Globus pallidus (tissue), 1 donor: ENCODE results near the gene C8A.

Source experiments
- DNase-seq: peaks from one replicate; pipeline ENCODE4 v3.0.0-alpha.2; 2015; ENCODE audit warnings: low spot score

C8A gene

DNA sequence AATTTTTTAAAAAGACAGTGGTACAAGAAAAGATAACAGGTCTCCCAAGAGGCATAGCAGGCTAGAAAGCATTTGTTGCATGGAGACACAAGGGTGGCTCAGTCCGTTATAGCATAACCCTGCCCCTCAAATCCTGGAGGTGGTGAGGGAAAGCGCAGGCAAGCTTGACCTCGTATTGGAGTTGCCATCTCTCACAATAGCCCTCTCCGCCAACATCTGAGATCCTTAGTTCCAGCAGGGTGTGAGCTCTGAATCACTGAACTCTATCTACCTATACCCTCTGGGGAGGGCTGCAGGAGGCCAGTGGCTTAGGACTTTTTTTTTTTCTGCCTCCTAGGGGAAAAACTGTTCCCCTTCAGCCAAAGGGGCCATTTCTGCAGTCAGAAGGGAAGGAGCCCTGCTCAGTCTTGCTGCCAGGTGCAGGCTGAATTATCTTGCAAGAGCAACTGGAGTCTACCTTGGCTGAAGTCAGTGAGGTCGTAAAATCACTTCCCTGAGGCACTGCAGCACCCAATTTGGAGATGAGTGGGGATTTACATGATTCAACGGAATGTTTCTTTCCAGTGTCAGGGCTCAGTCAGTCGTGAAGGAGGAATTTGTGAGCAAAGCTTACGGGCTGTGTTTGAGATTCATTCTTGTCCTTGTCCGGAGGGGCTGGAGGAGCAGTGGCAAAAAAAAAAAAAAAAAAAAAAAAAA is 17.2 kb upstream of the C8A start:
- no peak for DNase-seq

GRCh38 chr1:56838759-56839158 is 15.8 kb upstream of the C8A start:
- DNase-seq: no peak

DNA sequence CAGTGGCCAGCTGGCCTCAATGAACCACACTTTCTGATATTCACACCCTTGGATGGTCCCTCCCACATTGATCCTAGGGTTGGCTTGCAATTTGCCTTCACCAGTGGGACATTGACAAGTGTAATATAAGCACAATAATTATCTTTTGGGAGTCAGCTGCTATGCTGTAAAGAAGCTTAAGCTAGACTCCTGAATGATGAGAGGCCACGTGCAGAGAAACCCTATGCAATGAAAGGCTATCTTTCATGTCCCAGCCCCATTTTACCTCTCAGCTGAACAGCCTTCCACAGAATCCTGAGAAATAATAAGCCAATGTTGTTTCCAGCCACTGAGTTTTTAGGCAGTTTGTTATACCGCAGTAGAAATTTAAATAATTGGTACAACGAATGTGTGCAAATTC is 11.1 kb upstream of the C8A start:
- DNase-seq: no peak

DNA sequence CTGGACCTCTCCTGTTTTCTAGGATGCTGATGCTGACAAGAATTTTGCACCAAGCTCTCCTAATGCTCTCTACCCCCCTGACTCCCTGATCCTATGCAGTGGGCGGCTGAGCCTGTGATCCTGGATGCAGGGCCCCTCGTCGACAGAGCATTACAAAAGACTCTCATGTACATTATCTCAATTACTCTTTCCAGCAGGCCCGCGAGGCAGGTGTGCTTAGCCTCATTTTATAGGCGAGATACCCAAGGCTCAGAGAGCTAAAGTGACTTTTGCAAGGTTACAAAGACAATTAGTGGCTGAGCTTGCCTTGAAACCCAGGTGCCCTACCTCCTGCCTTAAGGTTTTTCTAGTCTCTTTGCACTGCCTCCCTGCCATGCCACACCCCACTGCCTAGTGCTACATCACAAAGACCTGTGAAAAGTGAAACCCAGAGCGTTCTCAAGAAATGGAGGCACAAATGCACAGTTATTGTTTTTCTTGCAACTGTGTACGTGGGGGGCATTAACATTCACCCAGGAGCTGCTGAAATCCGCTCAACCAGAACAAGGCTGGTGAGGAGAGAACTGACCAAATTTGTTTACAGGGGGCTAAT is 10.0 kb upstream of the C8A start:
- DNase-seq: no peak

- no peak for DNase-seq
These were observed 9.3 kb upstream of the C8A start for GRCh38 chr1:56845343-56845742.

DNA sequence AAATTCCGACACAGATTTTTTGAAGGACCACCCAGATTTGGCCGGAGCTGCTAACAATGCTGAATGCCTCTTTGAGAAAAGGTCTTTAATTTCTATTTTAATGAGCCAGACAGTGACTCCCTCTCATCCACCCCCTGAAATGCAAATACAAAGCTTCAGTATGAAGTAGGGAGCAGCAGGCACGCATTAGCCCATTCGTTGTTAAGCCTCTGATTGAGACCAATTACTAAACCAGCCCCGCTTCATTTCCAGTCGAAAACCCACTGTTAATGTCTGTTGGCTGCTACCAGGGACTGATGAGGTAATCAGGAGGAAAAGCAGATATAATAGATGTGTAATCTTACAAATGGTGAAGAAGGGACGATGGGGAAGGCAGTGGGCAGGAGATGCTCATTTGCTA is 4.8 kb upstream of the C8A start:
- DNase-seq: no peak

DNA sequence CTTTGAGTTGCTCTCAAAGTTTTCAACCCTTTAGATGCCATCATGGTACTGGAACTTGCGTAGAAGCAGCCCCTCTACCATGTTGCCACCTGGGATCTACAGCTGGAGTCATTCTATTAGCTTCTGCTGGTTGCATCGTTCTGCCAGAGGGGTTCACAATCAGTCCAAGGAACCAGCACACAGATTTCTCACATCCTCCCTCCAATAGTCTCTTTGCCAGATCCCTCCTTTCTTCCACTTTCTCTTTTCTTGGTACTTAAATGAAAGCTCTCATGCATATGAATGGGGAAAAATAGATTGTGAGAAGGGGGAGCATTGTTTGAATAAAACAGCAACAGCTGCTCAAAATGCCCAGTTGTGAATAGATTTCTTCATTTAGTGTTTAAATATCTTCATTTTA is 4.2 kb upstream of the C8A start:
- DNase-seq: no peak

GRCh38 chr1:56850922-56851321 is 3.7 kb upstream of the C8A start:
- no peak for DNase-seq

DNA sequence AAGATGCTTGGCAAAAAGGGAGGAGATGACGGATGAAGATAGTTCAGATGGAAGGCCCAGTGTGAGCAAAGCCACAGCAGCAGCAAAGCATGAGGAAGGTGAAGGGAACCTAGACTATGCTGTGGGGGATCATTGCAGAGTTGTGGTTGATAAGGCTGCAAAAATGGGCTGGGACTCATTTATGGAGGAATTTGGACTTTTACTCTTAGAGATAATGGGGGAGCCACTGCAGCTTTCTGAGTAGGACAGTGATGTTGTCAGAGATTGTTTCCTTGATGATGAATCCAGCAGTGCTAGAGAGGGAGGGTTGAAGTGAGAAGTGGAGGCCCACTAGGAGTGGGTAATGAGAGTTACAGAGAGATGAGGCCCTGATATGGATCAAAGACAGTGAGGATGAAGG is 2.1 kb upstream of the C8A start:
- no peak for DNase-seq

- no peak for DNase-seq
These were observed 593 bp downstream of the C8A start for GRCh38 chr1:56855190-56855589.

- DNase-seq: no peak
These were observed 1.6 kb downstream of the C8A start for GRCh38 chr1:56856186-56856585.

- no peak for DNase-seq
These were observed 4.7 kb downstream of the C8A start for GRCh38 chr1:56859287-56859686.

GRCh38 chr1:56863265-56863992 is 8.8 kb downstream of the C8A start:
- no peak for DNase-seq

DNA sequence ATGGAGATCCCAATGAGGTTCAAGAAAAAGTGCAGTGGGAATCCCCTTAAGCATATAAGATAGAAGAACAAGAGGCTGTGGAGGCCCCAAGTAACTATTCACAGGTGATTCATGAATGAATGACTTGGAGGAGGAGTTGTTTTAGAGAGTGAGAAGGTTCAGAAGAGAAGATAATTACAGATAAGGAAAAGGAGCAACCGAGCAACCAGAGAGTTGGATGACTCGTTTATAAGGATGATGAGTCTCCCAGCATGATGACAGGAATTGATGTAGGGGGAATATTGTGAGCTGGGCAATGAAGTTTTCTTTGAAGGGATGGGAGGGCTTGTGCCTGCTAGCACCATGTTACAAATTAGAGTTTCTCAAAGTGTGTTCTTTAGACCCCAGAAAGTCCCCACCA is 9.8 kb downstream of the C8A start:
- DNase-seq: no peak

- no peak for DNase-seq
These were observed 12.1 kb downstream of the C8A start for GRCh38 chr1:56866656-56867055.

- DNase-seq: no peak
These were observed 12.9 kb downstream of the C8A start for GRCh38 chr1:56867491-56867890.

DNA sequence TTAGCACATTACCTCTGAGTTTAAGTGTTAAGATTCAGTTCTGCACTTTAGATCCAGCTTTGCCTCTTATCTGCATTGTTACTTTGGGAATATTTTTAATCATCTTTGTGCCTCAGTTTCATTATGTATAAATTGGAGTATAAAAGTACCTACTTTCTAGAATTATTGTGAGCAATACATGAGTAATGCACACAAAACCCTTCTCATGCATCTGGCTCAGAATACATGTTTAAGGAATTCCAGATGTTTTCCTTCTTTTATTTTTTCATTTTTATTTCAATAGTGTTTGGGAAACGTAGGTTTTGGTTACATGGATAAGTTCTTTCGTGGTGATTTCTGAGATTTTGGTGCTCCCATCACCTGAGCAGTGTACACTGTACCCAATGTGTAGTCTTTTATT is 14.2 kb downstream of the C8A start:
- DNase-seq: no peak

DNA sequence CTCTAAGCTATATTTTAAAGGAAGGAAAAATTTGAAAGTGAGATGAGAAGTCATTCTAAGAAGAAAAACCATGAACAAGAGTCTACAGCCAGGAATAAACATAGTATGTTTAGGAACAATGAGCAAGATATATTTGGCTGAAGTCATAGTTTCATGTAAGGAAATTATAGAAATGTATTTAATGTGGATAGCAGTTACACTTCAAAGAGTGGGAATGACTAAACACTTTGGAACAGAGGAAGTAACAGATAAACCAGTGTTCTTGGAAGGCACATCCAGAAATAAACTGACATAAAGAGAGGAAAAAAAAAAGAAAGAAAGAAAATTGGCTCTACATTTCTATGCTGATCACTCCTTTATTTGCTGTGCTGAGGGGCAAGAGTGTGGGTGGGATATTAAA is 18.0 kb downstream of the C8A start:
- no peak for DNase-seq

GRCh38 chr1:56873213-56873612 is 18.6 kb downstream of the C8A start:
- DNase-seq: no peak

DNA sequence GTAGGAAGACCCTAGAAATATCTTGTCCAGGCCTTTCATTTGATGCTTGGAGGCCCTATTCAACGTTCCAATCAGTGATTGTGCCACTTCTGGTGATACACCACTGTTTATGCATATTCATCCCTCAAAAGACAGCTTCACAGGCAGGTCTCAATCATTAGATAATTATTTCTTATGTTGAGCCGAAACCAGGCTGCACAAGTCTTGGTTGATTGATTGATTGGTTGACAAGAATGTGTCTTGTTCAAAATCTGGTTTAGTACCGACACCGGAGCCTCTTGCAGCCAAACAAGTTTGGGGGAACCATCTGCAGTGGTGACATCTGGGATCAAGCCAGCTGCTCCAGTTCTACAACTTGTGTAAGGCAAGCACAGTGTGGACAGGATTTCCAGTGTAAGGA is 20.1 kb downstream of the C8A start:
- no peak for DNase-seq

- no peak for DNase-seq
These were observed 23.4 kb downstream of the C8A start for GRCh38 chr1:56877973-56878372.

DNA sequence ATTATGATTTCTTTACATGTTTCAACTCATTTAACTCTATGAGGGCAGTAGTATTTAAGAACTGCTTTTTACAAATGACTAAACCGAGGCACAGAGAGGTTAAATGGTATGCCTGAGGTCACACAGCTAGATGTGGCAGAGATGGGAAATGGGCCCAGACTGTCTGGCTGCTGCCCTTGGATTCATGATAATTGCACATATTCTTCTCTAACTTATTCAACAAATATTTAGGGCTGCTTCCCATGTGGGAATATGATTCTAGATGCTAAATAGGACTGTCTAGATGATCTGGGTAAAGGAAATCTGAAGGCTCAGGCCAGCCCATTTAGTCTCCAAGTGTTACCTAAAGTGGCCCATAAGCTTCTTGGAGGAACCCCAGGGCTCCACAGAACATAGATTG is 26.2 kb downstream of the C8A start:
- DNase-seq: no peak

DNA sequence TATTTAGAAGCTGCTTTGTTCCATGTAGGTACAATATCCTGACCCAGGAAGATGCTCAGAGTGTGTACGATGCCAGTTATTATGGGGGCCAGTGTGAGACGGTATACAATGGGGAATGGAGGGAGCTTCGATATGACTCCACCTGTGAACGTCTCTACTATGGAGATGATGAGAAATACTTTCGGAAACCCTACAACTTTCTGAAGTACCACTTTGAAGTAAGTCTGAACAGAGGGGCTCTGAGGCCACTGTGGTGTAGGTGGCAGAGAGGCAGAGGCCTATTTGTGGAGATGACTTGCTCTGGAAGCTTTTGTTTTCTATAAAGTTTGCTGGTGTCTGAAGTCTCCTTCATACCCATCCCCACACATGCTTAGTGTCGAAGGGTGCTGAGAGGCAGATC is 26.8 kb downstream of the C8A start:
- DNase-seq: no peak

- no peak for DNase-seq
These were observed 35.6 kb downstream of the C8A start for GRCh38 chr1:56890229-56890628.
